Endothelial cell of umbilical vein (primary cell): Measurements from ENCODE around the gene TRIM13.

Experiments used
- EZH2 ChIP-seq: IDR thresholded peaks from 2 replicates; pipeline ENCODE4 v1.6.1; 2012; ENCODE audit warnings: borderline replicate concordance, low read depth, mild to moderate bottlenecking, moderate library complexity, low read length, inconsistent platforms; ENCODE audit not compliant: severe bottlenecking
- FOS ChIP-seq: IDR thresholded peaks from 2 replicates; pipeline ENCODE4 v1.6.1; 2011; ENCODE audit warnings: mild to moderate bottlenecking, low read length, moderate library complexity, borderline replicate concordance; ENCODE audit not compliant: insufficient read depth
- MYC ChIP-seq: IDR thresholded peaks from one replicate; pipeline ENCODE4 v1.6.1; 2011; ENCODE audit warnings: mild to moderate bottlenecking, low read depth, low read length
- POLR2A ChIP-seq: IDR thresholded peaks from 2 replicates; pipeline ENCODE4 v1.6.1; 2012; ENCODE audit warnings: low read depth, mild to moderate bottlenecking, control low read depth, low read length
- POLR2AphosphoS5 ChIP-seq: IDR thresholded peaks from 2 replicates; pipeline ENCODE4 v1.6.1; 2012; ENCODE audit warnings: low read depth, mild to moderate bottlenecking, control low read depth, low read length, moderate library complexity; ENCODE audit not compliant: insufficient read depth
- TF ChIP-seq, protein P1 (sequence below), 2 donors: IDR thresholded peaks; 1 replicate in 1 of 2; 2 replicates in 1 of 2; pipeline ENCODE4 v1.5.1; 2011; ENCODE audit warnings: low read length in 2 of 2, mild to moderate bottlenecking in 2 of 2, moderate library complexity in 2 of 2, control low read depth in 1 of 2, inconsistent platforms in 1 of 2, low read depth in 1 of 2; ENCODE audit not compliant: insufficient read depth in 1 of 2; ENCODE audit errors: extremely low read depth in 1 of 2
- TF ChIP-seq, protein P2 (sequence below): IDR thresholded peaks from 2 replicates; pipeline ENCODE4 v1.6.1; 2011; ENCODE audit not compliant: insufficient read depth, insufficient read length

DNA sequence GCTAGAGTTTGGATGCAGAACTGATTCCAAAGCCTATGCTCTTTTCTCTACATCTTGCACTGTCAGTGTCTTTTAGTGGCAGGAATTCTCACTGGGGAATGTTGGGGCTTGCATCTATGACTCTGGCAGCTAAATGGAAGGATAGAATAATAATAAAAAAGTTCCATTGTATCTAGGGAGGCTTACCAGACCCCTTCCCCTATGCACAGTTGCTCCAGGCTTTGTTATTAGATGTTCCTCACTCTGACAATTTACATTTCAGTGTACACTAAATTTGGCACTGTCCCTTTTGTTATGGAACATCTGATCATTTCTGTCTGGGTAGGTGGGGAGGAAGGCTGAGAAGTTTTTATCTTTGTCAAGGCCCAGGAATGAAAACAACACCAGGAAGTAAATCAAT is 3.7 kb upstream of the TRIM13 start:
- TF ChIP-seq, protein P1, sequence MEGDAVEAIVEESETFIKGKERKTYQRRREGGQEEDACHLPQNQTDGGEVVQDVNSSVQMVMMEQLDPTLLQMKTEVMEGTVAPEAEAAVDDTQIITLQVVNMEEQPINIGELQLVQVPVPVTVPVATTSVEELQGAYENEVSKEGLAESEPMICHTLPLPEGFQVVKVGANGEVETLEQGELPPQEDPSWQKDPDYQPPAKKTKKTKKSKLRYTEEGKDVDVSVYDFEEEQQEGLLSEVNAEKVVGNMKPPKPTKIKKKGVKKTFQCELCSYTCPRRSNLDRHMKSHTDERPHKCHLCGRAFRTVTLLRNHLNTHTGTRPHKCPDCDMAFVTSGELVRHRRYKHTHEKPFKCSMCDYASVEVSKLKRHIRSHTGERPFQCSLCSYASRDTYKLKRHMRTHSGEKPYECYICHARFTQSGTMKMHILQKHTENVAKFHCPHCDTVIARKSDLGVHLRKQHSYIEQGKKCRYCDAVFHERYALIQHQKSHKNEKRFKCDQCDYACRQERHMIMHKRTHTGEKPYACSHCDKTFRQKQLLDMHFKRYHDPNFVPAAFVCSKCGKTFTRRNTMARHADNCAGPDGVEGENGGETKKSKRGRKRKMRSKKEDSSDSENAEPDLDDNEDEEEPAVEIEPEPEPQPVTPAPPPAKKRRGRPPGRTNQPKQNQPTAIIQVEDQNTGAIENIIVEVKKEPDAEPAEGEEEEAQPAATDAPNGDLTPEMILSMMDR (IDR thresholded peaks at IDR 0.05; ENCODE audit: extremely low read depth in 1 of 2, insufficient read depth in 1 of 2, low read depth in 1 of 2, low read length in 2 of 2): no peak
- no peak for TF ChIP-seq POLR2AphosphoS5
- TF ChIP-seq, protein P2, sequence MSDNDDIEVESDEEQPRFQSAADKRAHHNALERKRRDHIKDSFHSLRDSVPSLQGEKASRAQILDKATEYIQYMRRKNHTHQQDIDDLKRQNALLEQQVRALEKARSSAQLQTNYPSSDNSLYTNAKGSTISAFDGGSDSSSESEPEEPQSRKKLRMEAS: no peak
- no peak for TF ChIP-seq EZH2
- TF ChIP-seq FOS: no peak
- no peak for TF ChIP-seq POLR2A
- TF ChIP-seq MYC: no peak
